ENCODE measurements around the gene ARAF.
A peak's percentile ranks its signal among the peaks of the same experiment; 100 is the strongest.
"Not testable (repeated sequence)": the region's sequence is repeated elsewhere in the genome, so short reads cannot be mapped to it uniquely, and the experiment has no call there.

Gene ARAF

GRCh38 chrX:47560934-47561658 is at the start of gene ARAF:
TSS of gene ARAF (plus strand) at chrX:47561205. CDS start at chrX:47562968, 1,763 bp downstream.
- peak; percentile 90 for DNase-seq

GRCh38 chrX:47512383-47512782 is 48.6 kb upstream of the ARAF start:
- not testable (repeated sequence) for DNase-seq

GRCh38 chrX:47513034-47513965 is 47.7 kb upstream of the ARAF start:
- peak; percentile 26 for DNase-seq

GRCh38 chrX:47514533-47515235 is 46.3 kb upstream of the ARAF start:
- DNase-seq, result no peak

DNA sequence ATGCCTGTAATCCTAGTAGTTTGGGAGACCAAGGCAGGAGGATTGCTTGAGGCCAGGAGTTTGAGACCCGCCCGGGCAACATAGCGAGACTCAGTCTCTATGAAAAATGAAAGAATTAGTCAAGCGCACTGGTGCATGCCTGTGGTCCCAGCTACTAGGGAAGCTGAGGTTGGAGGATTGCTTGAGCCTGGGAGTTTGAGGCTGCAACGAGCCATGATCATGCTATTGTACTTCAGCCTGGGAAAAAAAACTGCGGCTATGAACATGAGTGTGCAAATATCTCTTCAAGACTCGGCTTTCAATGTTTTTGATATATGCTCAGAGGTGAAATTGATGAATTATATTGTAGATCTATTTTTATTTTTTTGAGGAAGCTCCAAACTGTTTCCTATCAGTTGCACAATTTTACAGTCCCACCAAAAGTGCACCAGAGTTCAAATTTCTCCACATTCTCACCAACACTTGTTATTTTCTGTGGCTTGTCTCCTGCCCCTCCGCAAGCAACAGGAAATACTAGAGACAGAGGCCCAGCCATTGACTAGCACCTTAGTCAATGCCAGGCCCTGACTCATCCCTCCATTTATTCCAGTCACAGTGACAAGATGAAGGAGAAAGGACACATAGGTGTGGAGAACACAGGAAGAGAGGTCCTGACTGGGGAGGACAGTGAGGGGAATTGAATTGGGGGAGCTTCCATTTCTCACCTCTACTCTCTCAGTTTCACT is 44.9 kb upstream of the ARAF start:
- DNase-seq, result no peak

DNA sequence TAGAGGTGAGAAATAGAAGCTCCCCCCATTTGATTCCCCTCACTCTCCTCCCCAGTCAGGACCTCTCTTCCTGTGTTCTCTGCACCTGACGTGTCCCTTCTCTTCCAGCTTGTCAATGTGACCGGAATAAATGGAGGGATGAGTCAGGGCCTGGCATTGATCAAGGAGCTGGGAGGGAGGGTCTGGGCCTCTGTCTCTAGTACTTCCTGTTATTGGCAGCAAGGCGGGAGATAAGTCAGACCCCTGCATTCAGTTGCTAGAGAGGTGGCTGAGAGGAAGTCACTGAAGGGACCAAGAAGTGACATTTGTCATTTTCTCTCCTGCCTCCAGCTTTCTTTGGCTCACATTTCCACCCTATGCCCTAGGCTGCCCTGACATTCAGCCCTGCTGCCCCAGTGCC is 42.9 kb upstream of the ARAF start:
- no peak for DNase-seq

DNA sequence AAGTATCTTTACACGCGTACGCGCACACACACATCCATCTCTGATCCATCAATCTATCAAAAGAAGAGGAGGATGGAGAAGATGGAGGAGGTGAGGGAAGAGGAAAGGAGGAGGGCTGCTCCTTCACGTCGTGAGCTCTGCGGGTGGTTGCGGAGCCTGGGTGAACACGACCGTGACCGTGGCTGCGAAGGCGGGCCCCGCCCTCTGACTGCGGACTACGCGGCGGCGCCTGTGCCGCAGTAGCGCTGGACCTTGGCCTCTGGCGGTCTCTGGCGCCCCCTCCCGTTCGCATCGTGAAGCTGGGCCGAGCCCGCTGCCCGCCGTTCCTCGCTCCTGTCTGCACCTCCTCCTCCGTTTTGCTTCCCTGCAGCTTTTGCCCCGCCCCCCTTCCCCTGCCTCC is 37.7 kb upstream of the ARAF start:
- peak; percentile 81 for DNase-seq

GRCh38 chrX:47523713-47524166 is 37.3 kb upstream of the ARAF start:
- no peak for DNase-seq

GRCh38 chrX:47529548-47529947 is 31.5 kb upstream of the ARAF start:
- no peak for DNase-seq

DNA sequence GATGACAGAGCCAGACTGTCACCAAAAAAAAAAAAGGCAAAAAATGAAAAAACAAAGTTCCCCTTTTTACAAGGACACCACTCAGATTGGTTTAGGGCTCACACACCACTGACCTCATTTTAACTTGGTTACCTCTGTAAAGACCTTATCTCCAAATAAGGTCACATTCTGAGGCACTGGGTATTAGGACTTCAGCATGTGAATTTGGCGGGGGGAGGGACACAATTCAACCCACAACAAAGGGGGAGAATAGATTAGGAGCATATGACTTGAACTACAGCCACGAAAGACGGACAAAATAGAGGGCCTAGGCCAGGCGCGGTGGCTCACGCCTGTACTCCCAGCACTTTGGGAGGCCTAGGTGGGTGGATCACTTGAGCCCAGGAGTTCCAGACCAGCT is 31.0 kb upstream of the ARAF start:
- no peak for DNase-seq

DNA sequence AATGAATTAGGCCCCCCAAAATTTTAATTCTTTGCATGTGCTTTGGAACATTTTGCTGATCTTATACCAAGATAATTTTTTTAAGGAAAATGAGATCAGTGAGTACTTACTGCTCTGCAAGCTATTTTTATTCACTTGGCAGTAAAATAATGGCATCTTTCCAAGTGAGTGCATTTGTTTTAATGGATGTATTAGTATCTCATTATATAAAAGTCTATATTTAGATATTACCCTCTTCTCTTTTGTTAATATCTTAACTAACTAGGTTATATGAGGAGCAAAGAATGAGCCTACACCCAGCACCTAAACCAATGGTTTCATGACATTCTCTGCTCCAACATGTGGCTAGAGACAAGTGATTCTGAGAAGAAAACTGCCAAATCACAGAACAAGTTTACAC is 21.1 kb upstream of the ARAF start:
- no peak for DNase-seq

DNA sequence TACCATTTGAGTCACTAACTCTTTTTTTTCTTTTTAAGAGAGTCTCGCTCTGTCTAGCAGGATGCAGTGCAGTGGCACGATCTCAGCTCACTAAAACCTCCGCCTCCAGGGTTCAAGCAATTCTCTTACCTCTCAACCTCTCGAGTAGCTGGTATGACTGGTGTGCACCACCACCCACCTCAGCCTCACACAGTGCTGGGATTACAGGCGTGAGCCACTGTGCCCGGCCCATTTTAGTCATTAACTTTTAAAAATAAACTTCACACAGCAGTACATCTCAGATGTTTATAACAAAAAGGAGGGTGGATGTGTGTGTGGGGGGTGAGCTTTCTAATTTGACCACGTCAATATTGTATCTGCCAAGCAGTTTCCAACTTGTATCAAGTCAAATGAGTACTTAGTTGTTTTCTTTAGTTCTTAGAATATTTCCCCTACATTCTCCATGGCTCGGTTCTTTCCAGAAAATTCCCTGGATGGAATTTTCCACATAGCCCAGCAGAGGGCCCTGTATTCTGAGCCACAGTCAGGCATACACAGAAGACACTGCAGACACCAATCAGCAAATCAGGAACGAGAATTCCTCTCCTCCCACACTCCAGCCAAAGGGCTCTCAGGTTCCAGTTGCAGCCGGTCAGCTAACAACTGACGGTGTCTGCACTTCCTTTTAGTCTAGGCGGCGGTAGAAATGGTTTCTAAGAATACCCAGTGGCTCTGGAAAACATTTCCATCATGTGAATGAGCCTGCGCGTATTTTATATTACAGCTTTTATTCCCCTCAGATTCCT is 20.1 kb upstream of the ARAF start:
- no peak for DNase-seq

DNA sequence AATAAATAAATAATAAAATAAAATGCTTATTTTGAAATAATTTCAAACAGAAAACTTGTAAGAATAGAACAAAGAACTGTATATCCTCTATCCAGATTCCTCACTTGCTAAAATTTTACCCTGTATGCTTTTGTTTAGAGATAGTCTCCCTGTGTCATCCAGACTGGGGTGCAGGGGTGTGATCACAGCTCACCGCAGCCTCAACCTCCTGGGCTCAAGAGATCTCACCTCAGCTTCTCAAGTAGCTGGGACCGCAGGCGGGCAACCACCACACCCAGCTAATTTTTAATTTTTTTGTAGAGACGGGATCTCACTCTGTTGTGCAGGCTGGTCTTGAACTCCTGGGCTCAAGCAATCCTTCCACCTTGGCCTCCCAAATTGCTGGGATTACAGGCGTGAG is 17.5 kb upstream of the ARAF start:
- DNase-seq, result no peak

- DNase-seq, result peak; percentile 76
These were observed 4.9 kb upstream of the ARAF start for GRCh38 chrX:47556045-47556623.

GRCh38 chrX:47558436-47558835 is 2.6 kb upstream of the ARAF start:
- no peak for DNase-seq

GRCh38 chrX:47560179-47560933 is 649 bp upstream of the ARAF start:
- no peak for DNase-seq

DNA sequence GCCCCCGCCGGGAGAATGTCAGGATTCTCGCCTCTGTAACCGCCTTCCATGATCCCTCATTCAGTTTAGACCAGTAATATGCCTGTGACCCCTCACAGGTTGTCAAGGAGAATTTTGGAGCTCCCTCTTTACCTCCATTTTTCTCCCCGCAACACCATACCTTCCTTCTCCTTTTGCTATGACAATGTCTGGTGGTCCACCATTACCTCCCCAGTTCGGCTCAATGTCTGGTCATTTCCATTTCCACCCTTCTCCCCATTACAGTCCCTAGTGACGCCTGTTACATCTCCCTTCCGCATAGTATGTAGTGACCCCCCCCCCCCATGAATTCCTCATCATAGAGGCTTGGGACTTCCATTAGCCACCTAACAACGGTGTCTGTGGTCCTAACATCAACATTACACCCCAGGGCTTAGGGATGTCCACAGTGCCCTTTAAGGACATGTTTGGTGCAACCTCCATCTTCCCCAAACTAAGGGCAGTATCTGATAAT is 700 bp downstream of the ARAF start:
- no peak for DNase-seq

DNA sequence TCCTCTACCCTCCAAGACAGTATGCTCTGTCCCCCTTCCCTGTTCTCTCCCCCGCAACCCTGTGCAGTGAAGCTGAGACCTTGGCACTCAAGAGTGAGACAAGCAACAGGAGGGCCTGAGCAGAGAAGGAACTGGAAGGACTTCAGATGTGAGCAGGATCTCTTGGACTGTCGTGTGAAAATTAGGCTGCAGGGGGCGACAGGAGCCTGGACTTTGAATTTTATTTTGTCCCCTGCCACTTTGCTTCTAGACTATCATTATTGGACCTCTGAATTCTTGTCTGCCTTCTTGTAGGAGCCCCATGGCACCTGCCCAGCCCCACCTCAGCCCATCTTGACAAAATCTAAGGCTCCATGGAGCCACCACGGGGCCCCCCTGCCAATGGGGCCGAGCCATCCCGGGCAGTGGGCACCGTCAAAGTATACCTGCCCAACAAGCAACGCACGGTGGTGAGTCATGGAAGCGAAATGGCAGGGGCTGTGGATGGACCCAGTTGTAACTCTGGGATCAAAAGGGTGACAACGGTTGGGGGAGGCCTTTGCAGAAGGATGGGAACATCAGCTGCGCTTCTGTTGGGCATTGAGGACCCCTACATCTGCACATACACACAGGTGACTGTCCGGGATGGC is 1.7 kb downstream of the ARAF start:
- DNase-seq, result peak; percentile 30

GRCh38 chrX:47563801-47564315 is 2.9 kb downstream of the ARAF start:
- DNase-seq, result no peak
